HG03066 (cell line): Measurements from ENCODE around the gene ZNF831.

Experiments
- ATAC-seq: cut with Tn5 transposase; IDR thresholded peaks from one replicate; pipeline ENCODE4 v1.9.1; 2021; ENCODE audit warnings: low read depth; ENCODE audit not compliant: unreplicated experiment

The ZNF831 gene

GRCh38 chr20:59154317-59155013, 9.2 kb upstream of the ZNF831 start:
- ATAC-seq = no peak

DNA sequence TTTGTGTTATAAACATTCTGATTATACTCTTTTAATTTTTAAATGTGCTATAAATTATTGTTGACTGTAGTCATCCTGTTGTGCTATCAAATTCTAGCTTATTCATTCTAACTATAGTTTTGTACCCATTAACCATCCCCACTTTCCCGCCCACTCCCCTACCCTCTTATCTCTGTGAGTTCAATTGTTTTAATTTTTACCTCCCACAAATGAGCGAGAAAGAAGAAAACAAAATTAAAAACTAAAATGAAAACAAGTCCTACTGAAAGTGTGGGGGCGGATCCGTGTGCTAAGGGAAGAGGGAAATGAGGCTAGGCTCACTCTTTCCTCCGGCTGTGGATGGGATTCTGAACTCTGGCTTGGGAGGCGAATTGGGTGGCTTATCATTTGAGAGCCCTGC, 6.6 kb upstream of the ZNF831 start:
- ATAC-seq = no peak

DNA sequence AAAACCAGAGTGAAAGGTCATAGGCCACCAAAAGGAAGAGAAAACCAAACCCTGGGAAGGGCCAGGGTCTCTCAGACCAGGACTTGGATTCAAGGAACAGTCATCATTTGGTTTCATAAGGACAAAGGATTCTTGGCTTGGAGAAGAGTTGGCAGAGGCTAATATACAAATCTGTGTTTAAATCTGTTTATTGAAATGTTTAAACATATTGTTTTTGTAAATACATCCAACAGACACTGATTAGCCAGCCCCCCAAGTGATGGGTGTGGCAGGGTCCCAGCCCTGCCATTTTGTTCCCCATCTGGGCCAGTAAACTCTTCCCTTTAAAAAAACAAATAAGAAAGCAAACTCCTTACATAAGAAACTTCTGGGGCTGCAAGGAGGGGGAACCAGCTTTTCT, 6.1 kb upstream of the ZNF831 start:
- no peak for ATAC-seq

- ATAC-seq = no peak
Observed at GRCh38 chr20:59157961-59158541, 5.6 kb upstream of the ZNF831 start.

- no peak for ATAC-seq
Observed at GRCh38 chr20:59158673-59159072, 4.9 kb upstream of the ZNF831 start.

GRCh38 chr20:59159091-59159490, 4.5 kb upstream of the ZNF831 start:
- no peak for ATAC-seq

DNA sequence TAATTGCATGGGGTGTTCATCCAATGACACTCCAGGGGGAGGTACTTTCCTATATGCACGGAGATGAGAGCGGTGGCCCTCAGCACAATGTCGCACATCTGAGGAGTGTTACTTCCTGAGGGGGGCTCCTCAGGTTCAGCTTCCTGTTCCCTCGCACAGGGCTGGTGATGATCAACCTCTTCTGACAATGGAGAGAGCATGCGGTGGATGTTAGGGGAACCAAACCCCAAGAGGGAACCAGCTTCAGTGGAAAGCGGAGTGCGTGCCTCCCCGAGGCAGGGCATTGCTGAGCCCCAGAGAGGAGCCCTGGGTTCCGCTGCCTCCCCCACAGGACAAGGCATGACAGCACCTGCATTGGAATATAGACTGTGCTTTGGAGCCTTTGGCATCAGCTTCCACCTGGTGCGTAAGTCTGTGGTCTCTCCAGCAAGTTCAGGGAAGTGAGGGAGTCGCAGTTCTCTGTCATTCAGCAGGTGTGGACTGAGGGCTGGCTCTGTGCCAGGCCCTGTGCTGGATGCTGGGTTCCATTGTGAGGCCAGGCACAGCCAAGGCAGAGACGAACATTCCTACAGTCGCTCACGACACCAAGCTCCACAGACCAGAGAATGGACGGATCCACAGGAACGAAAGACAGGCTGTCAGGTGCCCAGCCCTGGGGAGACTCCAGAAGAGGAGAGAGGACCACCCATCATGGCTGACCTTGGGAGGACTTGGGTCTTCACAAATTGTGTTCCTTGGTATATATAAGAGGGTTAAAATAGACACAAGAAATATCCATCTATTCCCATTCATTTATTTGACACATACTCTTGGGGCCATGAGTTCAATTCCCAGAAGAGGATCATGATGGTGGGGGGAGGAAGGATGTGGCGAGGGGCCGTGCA, 3.9 kb upstream of the ZNF831 start:
- ATAC-seq = no peak

GRCh38 chr20:59160389-59161115, 3.1 kb upstream of the ZNF831 start:
- no peak for ATAC-seq

GRCh38 chr20:59161721-59162120, 1.9 kb upstream of the ZNF831 start:
- no peak for ATAC-seq

- no peak for ATAC-seq
Observed at GRCh38 chr20:59164686-59165391, 1.2 kb downstream of the ZNF831 start.

DNA sequence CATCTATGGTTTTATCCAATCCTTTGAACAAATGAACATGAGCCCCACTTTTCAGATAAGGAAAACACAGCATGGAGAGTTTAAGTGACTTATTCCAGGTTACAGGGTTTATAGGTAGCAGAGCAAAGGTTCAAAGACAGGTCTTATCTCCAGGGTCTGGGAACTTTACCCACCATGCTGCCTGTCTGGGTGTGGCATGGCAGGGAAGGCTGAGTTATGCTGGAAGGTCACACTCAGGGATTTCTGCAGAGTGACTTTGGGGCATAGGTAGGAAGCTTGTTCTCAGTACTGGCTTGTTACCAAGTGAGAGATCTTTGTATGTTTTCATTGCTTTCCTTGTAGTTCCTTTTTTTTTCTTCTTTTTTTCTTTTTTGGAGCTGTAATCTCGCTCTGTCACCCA, 1.8 kb downstream of the ZNF831 start:
- no peak for ATAC-seq

DNA sequence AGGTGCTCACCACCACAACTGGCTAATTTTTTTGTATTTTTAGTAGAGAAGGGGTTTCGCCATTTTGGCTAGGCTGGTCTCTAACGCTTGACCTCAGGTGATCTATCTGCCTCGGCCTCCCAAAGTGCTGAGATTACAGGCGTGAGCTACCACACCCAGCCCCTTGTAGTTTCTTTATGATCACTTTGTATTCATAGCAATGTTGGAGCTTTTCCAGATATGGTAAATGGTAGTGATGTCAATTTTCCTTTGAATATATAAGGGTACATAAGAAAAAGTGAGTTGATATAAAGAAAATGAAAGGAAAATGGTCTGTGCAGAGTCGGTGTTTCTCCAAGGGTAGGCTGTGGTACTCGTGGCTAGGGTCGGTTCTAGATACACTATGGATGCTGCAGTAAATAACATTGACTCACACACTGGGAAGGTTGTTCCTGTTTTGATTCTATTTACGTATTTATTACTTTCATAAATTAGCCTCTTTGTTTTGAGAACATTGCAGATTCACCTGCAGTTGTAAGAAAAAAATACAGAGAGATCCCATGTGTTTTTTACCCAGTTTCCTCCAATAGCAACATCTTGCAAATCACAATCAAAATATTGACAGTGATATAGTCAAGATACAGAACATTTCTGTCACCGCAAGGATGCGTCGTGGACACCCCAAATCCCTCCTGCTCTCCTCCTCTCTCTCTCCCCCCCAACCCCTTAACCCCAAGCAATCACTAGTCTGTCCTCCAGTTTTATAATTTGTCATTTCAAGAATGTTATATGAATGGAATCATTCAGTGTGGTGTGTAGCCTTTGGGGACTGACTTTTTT, 2.5 kb downstream of the ZNF831 start:
- no peak for ATAC-seq

DNA sequence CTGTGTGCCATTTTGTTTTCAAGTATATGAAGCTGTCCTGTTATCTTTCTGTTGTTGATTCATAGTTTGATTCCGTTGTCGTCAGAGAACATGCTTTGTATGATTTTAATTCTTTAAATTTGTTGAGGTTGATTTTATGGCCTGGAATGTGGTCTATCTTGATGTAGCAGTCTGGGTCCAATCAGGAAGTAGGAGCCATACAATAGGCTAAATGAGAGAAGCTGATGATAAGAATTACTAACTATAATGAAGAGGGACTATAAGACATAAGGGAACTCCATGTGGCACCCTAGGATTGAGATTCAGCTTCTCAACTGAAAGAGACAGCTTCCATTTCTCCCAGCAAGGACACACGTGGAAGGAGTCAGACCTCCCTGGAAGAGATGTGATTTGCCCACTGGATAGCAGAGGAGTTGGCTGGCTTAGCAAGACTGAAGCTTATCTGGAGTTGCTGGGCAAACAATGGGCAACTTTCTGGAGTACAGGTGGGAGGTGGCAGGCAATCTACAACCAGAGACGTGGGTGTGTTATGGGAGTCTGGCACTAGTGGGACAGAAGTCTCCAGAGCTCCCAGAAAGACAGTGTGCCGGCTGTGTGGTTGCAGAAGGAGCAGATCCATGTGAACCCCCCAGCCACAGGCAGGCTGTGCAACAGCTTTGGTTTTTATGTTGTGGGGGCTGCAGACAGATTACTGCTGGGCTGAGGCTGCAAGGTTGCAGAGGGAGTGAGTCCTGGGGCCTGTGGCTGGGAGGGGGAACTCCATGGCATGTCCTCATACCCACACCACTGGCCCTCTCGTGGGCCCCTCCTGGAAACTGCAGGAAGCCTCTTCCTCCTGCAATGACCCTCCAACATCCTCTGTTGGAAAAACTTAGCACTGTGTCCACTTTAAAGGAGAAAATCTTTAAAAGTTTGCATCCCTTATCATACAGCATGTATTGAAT, 7.1 kb downstream of the ZNF831 start:
- no peak for ATAC-seq

DNA sequence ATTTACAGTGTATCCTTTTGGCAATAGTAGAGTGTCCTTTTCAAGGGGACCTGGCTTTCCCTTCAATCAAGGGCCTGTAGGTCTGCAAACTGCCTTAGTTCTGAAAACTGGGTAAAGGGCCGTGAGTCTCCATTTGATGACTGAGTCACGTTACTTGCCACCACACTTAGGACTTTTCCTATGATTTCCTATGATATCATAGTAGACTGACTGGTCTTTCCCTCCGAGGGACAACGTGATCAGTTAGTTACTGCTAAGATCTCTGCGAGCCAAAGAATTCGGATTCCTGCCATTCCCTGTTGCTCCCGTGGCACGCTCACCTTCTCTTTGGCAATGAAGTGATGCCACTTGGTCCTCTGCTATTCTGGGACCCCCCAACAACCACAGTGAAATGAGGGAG, 8.4 kb downstream of the ZNF831 start:
- no peak for ATAC-seq

DNA sequence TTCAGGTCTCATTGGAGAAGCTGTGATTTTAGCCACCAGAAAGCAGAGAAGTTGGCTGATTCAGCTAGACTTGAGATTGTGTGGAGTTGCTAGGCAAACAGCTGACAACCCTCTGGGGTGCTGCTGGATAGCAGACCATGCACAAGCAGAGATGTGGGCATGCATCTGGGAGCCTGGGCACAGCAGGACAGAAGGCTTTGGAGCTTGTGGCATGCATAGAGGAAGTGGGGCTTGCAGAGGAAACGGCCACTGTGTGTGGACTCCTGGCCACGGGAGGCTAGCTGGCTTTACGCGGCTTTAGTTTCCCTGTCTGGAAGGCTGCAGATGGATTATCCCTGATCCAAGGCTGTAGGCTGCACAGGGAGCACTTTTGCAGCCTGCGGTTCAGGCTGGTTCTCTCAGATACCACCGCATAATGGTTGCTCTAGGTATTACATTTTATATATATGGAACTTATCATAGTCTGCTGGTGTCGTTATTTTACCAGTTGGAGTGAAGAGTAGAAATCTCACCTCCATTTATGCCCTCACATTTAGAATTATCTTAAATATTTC, 10.4 kb downstream of the ZNF831 start:
- no peak for ATAC-seq

DNA sequence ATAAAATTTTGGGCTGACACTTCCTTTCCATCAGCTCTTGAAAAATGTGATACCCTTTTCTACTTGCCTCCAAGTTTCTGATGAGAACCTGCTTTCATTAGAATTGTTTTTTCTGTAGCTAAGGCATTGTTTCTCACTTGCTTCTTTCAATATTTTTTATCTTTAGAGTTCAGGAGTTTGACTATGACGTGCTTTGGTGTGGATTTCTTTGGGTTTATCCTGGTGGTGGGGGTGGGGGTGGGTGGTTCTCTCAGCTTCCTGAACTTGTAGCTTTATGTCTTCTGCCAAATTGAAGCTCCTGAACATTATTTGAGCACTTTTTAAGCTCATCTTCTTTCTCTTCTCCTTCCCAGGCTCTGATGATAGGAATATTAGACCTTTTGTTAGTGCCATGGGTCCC, 11.4 kb downstream of the ZNF831 start:
- ATAC-seq = no peak

GRCh38 chr20:59175861-59176260, 12.2 kb downstream of the ZNF831 start:
- ATAC-seq = no peak

DNA sequence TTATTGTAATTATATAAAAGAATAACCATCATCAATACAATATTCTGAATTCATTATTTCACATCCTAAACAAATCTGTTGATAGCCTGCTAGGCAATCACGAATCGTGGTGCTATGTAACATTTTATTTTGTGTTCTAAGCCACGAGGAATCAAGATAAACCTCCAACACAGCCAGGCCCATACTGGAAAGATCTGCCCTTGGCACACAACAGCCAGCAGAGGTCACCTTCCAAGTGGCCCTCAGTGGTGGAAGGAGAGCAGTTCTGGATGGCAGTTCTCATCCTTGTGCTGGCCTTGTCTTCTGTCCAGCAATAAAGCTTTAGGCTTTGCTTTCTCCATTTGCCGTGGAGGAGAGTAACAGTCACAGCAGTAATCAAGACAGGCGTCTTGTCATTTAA, 13.2 kb downstream of the ZNF831 start:
- no peak for ATAC-seq
